ENCODE measurements around the gene MCRS1. TPM values are rescaled to one million over a fixed set of nuclear protein-coding genes. Genes with fewer than 3 reads are reported as not detected.
"Not testable (repeated sequence)": the region's sequence is repeated elsewhere in the genome, so short reads cannot be mapped to it uniquely, and the experiment has no call there.

The MCRS1 gene
- total RNA-seq, 1 experiment from 2014 or later = 62.6 TPM

- DNase-seq (ENCODE audit: low read depth) = no peak
These were observed 46.6 kb downstream of the MCRS1 start for GRCh38 chr12:49521389-49521788.

- DNase-seq (ENCODE audit: low read depth) = no peak
These were observed 48.4 kb downstream of the MCRS1 start for GRCh38 chr12:49519574-49519936.

GRCh38 chr12:49518914-49519573 is 48.9 kb downstream of the MCRS1 start:
- peak; percentile 36 for DNase-seq (ENCODE audit: low read depth)

- peak; percentile 76 for DNase-seq (ENCODE audit: low read depth)
These were observed 52.7 kb downstream of the MCRS1 start for GRCh38 chr12:49515266-49515665.

- no peak for DNase-seq (ENCODE audit: low read depth)
These were observed 55.4 kb downstream of the MCRS1 start for GRCh38 chr12:49512546-49512945.

GRCh38 chr12:49511410-49511809 is 56.5 kb downstream of the MCRS1 start:
- DNase-seq (ENCODE audit: low read depth) = no peak

GRCh38 chr12:49509681-49510080 is 58.3 kb downstream of the MCRS1 start:
- DNase-seq (ENCODE audit: low read depth) = not testable (repeated sequence)

Other genes starting within 250 kb of the MCRS1 start
- gene TROAP, start 244.9 kb downstream of the MCRS1 start, total RNA-seq (2014; rRNA removed) = 30.0 and 32.8 TPM in 2 replicates
- 0.19 and 0.46 TPM in 2 replicates for gene C1QL4, start 231.0 kb downstream of the MCRS1 start, total RNA-seq (2014; rRNA removed)
- gene DNAJC22, start 221.3 kb downstream of the MCRS1 start, total RNA-seq (2014; rRNA removed) = 1.1 and 1.4 TPM in 2 replicates
- gene SPATS2, start 200.7 kb downstream of the MCRS1 start, total RNA-seq (2014; rRNA removed) = 25.7 and 27.6 TPM in 2 replicates
- gene KCNH3, start 29.1 kb downstream of the MCRS1 start, total RNA-seq (2014; rRNA removed) = 0.11 TPM in 1 of 2 replicates, not detected in the other
- 0.19 and 0.40 TPM in 2 replicates for gene FAM186B, start 37.5 kb upstream of the MCRS1 start, total RNA-seq (2014; rRNA removed)
- 8.7 and 11.3 TPM in 2 replicates for gene PRPF40B, start 55.4 kb upstream of the MCRS1 start, total RNA-seq (2014; rRNA removed)
- 35.5 and 36.5 TPM in 2 replicates for gene FMNL3, start 139.3 kb upstream of the MCRS1 start, total RNA-seq (2014; rRNA removed)
- 413 and 429 TPM in 2 replicates for gene TMBIM6, start 173.4 kb upstream of the MCRS1 start, total RNA-seq (2014; rRNA removed)

All from LHCN-M2 (cell line).